ENCODE data around the gene HRH3.

HRH3 gene

DNA sequence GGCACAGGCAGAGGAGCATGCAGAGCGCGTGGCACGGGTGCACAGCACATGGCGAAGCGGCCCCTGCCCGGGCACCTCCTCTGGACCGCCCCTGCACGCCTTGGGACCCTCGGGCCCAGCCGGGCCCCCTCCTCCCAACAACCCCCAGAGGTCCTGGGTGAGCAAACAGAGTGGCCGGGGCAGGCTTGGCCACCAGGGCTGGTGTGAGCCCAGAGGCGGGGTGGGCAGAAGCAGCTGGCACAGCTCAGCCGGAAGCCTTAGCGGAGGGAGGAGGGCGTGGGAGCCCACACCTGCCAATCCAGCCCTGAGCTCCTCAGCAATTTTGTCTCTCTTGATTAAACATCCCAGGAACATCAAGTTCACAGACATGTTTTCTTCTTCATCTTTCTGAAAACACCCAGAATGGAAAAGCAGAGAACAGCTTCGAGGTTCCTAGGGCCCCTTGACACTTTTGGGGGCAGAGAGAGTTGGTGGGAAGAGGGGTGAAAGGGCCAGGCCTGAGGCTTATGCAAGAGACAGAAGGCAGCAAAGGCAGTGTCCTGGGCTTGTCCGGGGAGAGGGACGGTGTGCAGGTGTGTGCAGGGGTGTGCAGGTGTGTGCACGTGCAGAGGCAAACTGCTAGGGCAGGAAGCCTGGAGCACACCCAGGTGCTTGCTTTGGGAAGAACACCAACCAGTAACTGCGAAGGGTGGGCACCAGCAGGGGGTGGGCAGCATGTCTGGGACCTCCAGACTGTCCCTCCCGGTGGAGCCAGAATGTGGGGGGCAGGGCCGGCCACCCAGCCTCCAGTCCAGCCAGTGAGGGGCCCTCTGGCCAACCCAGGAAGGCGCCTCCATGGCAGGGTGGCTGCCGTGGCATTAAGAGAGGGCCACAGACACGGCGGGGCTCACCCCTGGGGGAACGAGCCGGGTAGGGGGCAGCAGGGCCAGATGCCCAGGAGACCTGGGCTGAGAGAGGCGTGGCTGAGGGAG lies 4.8 kb downstream of the HRH3 start:
- no peak for DNase-seq (ENCODE audit: low read depth)

DNA sequence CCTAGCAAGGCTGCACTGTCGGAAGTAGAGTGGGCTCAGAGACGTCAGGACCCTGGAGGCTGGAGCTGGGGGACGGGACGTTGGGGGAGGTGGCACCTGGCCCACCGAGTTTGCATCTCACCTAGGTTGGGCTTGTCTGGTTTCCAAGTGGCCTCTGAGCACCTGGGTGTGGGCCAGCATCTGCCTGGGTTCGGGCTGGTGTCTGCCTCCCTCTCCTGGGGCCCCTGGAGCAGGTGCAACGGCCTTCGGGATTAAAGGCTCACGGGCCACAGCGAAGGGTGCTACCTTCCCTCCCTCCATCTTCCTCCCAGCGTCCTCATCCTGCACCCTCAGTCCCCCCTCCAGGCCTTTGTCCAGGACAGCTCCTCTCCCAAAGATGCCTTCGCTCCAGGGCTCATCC lies 6.0 kb downstream of the HRH3 start:
- DNase-seq (ENCODE audit: low read depth), result no peak

GRCh38 chr20:62212299-62212698 lies 7.8 kb downstream of the HRH3 start:
- no peak for DNase-seq (ENCODE audit: low read depth)

DNA sequence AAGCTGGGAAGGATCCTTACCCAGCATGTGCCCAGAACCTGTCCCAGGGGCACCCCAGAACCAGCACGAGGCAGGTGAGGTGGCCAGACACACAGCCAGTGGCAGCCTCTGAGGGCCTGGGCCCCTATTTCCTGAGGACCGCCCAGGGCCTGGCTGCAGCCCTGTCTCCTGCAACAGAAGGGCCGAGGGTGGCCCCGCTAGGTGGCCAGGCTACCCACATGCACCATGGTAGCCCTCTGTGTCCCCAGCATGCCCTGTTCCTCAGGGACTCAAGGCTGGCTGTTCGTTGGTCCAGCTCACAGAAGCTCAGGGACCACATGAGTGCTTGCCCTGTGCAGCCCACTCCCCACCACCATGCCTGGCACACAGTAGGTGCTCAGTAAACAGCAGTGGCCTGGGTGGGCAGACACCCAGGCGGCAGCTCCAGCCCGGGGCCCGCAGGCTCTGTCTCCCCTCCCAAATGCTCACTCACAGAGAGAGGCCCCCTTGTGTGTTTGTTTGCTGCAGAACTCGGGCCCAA lies 8.2 kb downstream of the HRH3 start:
- DNase-seq (ENCODE audit: low read depth), result no peak

DNA sequence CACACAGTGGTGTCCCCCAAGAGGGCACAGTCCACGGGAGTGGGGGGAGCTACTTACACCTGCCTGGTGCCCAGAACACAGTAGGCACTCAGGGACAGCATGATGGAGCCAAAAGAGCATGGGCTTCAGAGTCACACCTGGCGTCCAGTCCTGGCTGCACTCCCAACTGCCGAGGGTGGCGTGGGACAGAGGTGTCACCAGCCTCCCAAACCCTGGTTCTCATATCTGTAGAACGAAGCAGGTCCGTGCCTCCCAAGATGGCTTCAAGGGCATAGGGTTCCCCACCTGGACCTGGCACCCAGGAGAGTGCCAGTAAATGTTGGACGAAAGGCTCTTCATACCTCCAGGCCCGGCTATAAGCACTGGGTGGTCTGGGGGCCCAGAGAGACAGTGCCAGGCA lies 8.9 kb downstream of the HRH3 start:
- no peak for DNase-seq (ENCODE audit: low read depth)

DNA sequence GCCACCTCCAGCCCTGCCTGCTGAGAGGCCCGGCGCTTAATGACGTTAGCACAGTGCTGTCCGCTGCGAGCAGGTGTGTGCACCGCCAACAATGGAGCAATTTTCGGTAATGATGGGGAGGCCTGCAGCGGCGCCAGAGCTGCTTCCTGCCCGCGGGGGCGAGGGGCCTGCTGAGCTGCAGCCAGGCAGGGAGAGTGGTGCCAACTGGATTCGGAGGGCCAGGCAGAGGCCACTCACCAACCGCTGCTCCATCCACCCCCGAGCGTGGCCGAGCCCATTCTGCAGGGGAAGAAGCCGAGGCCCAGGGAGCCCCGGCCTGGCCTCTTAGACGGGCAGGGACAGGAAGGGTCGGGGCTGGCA lies 9.6 kb downstream of the HRH3 start:
- no peak for DNase-seq (ENCODE audit: low read depth)

DNA sequence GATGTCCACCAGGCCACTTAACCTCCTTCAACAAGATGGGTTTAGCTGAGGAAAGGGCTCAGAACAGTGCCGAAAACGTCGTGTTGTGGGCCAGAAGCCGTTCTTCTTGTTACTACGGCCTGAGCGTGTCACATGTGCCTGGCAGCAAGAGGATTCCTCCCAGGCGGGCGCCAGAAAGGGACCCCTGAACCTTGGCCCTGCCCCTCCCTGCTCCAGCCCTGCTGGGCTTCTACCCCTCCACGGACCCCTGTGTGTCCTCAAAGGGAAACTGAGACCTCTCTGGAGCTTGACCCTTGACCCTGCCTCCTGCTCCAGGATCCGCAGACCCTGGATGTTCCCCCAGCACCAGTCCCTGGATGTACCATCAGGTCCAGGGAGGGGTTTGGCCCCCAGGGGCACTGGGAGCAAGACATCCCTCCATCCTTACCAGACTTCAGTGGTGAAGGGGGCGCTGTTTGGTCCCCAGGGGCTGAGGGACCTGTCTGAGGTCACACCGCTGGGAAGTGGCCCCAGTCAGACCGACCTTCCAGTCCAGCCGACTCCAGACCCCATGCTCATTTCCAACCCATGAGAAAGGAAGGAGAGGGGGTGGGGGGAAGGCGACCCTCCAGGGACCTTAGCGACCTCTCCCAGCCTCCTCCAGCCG lies 10.1 kb downstream of the HRH3 start:
- DNase-seq (ENCODE audit: low read depth), result no peak

GRCh38 chr20:62208795-62209755 lies 11.0 kb downstream of the HRH3 start:
- no peak for DNase-seq (ENCODE audit: low read depth)

- no peak for DNase-seq (ENCODE audit: low read depth)
These were observed 11.8 kb downstream of the HRH3 start for GRCh38 chr20:62208061-62208794.

GRCh38 chr20:62206388-62206775 lies 13.7 kb downstream of the HRH3 start:
- no peak for DNase-seq (ENCODE audit: low read depth)

DNA sequence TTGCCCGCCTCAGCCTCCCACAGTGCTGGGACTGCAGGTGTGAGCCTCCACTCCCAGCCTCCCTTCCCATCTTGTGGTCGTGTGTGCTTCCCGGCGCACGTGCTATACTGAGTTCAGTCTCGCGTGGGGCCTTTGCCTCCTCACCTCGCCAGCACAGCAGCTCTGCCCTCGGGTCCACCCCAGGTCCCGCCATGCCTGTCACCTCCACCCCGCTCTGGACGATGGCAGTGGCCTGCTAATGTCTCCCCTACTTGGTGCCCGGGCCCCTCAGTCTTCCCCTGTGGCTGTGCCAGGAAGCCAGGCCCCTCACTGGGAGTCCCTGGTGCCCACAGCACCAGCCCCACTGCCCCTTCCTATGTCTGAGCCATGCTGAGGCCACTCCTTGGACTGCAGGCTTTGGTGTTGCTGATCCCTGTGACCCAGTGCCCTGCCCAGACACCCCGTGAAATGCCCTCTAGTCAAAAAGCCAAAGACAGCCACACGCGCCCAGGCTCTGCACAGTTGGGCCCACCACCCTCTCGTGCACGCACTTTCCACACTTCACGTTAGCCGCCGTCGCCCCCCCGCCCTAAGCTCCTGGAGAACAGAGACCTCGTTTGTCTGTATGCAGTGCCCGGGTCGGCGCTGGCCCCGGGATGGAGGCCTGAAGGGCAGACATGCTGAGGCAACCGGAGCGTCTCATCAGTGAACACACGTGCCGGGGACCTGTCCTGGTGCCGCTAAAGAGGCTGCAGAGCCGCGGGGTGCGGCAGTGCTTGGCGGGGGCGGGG lies 14.3 kb downstream of the HRH3 start:
- no peak for DNase-seq (ENCODE audit: low read depth)

GRCh38 chr20:62203378-62204030 lies 16.6 kb downstream of the HRH3 start:
- DNase-seq (ENCODE audit: low read depth), result no peak

GRCh38 chr20:62202676-62203377 lies 17.3 kb downstream of the HRH3 start:
- no peak for DNase-seq (ENCODE audit: low read depth)

DNA sequence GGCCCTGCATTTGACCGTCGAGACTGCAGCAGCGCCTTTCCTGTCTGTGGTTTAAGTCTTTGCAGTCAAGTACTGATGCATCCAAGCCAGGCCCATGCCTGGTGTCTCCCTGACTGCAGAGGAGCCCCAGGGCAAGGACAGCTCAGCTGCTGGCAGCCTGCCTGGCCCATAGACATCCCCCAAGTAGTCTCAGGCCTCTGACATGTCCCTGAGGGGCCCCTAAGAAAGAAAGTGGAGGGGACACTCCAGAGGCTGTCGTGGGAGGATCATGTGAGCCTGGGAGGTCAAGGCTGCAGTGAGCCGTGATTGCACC lies 18.0 kb downstream of the HRH3 start:
- DNase-seq (ENCODE audit: low read depth), result no peak

GRCh38 chr20:62201173-62202082 lies 18.6 kb downstream of the HRH3 start:
- no peak for DNase-seq (ENCODE audit: low read depth)

DNA sequence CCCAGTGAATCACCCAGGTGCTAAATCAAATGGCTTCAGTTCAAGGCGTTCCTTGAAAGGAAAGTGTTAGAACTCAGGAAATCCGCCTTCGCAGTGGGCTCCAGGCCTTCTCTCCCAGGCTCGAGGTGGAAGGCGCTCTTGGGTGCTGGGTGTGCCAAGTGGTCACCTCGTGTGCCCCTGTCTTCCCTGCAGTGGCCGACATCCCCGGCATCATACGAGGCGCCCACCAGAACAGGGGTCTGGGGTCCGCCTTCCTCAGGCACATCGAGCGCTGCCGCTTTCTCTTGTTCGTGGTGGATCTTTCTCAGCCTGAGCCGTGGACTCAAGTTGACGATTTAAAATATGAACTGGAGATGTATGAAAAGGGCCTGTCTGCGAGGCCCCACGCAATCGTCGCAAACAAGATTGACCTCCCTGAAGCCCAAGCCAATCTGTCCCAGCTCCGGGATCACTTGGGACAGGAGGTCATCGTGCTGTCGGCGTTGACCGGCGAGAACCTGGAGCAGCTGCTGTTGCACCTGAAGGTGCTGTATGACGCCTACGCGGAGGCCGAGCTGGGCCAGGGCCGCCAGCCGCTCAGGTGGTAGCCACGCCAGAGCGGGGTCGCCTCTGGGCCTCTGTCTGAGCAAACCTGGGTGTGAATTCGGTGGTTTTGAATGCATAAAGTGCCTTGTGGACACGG lies 19.4 kb downstream of the HRH3 start:
- no peak for DNase-seq (ENCODE audit: low read depth)

GRCh38 chr20:62198931-62199330 lies 21.1 kb downstream of the HRH3 start:
- DNase-seq (ENCODE audit: low read depth), result no peak

GRCh38 chr20:62198496-62198895 lies 21.6 kb downstream of the HRH3 start:
- no peak for DNase-seq (ENCODE audit: low read depth)
